ENCODE data around the gene OR56B1.

Gene OR56B1

GRCh38 chr11:5713695-5714094 lies 22.6 kb upstream of the OR56B1 start:
- no peak for TF ChIP-seq GATA2 (IDR thresholded peaks at IDR 0.05; ENCODE audit: low read depth, low read length)

DNA sequence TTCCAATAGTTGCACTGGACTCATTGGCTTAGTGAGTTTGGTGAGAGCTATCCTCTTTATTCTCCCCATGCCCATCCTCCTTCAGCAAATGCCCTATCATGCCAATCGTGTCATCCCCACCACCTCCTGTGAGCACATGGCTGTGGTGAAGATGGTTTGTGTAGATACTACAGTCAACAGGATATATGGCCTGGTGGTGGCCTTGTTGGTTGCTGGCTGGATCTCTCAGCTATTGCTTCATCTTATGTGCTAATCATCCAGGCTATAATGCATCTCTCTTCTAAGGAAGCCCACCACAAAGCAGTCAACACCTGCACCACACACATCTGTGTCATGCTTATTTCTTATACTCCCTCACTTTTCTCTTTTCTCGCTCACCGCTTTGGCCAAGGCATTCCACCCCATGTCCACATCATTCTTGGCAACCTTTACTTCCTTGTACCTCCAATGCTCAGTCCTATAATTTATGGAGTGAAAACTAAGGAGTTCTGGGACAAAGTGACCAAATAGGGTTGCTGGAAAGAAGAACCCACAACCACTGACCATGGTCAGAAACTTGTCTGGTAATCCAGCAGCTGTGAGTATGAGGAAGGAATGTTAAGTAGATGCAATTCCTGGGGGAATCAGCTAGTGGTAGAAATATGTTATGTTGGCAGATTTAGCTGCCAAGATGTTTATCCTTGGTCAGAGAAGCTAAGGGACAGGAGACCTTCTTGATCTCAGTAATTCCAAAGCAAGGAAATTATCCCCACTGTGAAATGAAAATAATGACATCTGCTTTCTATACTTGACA lies 16.3 kb upstream of the OR56B1 start:
- TF ChIP-seq GATA3 (IDR thresholded peaks at IDR 0.05; ENCODE audit: low read depth, low read length) (no peak), GATA2 (IDR thresholded peaks at IDR 0.05; ENCODE audit: low read depth, low read length) (no peak)

GRCh38 chr11:5722622-5723021 lies 13.6 kb upstream of the OR56B1 start:
- TF ChIP-seq GATA2 (IDR thresholded peaks at IDR 0.05; ENCODE audit: low read depth, low read length) = no peak
- TF ChIP-seq GATA3 (IDR thresholded peaks at IDR 0.05; ENCODE audit: low read depth, low read length) = no peak

DNA sequence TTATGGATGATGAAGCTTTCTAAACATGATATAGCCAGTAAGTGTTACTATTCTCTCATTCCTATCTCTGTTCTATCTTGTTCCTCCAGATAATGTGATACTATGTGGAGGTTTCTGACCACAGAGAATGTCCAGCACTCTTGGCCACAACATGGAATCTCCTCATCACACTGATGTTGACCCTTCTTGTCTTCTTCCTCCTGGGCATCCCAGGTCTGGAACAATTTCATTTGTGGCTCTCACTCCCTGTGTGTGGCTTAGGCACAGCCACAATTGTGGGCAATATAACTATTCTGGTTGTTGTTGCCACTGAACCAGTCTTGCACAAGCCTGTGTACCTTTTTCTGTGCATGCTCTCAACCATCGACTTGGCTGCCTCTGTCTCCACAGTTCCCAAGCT lies 9.9 kb upstream of the OR56B1 start:
- TF ChIP-seq GATA3 (IDR thresholded peaks at IDR 0.05; ENCODE audit: low read depth, low read length) (no peak), GATA2 (IDR thresholded peaks at IDR 0.05; ENCODE audit: low read depth, low read length) (no peak)

GRCh38 chr11:5727691-5728090 lies 8.6 kb upstream of the OR56B1 start:
- no peak for TF ChIP-seq GATA3 (IDR thresholded peaks at IDR 0.05; ENCODE audit: low read depth, low read length)
- no peak for TF ChIP-seq GATA2 (IDR thresholded peaks at IDR 0.05; ENCODE audit: low read depth, low read length)

DNA sequence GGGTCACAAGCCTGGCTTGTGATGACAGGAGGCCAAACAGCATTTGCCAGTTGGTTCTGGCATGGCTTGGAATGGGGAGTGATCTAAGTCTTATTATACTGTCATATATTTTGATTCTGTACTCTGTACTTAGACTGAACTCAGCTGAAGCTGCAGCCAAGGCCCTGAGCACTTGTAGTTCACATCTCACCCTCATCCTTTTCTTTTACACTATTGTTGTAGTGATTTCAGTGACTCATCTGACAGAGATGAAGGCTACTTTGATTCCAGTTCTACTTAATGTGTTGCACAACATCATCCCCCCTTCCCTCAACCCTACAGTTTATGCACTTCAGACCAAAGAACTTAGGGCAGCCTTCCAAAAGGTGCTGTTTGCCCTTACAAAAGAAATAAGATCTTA lies 843 bp downstream of the OR56B1 start:
- TF ChIP-seq GATA2 (IDR thresholded peaks at IDR 0.05; ENCODE audit: low read depth, low read length) (no peak), GATA3 (IDR thresholded peaks at IDR 0.05; ENCODE audit: low read depth, low read length) (no peak)

DNA sequence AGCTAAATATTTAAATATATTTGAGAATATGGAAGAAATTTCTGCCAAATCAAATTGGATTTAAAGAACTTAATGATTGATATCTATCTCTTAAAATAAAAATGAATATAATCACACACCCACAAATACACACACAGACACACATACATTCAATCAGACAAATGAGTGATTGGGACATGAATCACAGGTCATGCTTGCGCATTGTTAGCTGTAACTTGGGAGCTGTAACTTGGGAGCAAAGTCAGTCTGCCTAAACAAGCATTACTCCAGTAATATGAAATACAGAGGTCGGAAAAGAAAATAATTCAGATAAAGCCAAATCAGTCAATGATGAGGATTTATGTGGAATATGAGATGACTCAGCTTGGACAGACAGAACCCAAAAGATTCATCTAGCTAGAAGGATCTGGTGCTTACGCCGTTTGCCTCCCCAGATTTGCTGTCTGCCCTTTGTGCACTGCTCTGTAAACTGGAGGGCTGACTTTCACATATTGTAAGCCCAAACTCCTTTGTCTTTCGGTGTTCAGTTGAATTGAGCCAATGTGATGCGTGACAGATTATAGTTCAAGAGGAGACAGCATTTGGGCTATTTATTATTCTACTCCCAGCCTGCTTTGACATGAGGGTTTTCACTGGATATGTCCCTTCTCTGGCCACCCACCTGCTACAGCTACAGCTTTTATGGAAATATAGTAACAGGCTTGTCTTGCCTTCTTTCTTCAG lies 1.6 kb downstream of the OR56B1 start:
- TF ChIP-seq GATA2 (IDR thresholded peaks at IDR 0.05; ENCODE audit: low read depth, low read length) (no peak), GATA3 (IDR thresholded peaks at IDR 0.05; ENCODE audit: low read depth, low read length) (no peak)

DNA sequence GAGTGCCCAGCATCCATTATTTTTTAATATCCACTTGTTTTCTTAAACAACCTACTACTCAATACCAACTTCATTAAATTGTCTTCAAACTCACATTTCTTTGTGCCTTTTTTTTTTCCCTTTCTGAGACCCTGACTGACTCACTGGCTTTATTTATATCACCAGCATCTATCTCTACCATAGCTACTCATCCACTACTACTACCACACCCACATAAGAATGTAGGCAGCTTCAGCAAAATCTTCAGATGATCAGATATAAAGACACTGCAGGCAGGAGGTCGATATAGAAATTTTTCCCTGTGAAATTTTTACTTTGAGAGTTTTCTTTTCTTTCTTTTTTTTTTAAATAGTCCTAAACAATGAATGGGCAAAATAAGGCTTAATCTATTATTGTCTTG lies 2.2 kb downstream of the OR56B1 start:
- TF ChIP-seq GATA2 (IDR thresholded peaks at IDR 0.05; ENCODE audit: low read depth, low read length) = no peak
- TF ChIP-seq GATA3 (IDR thresholded peaks at IDR 0.05; ENCODE audit: low read depth, low read length) = no peak

GRCh38 chr11:5746614-5747013 lies 10.4 kb downstream of the OR56B1 start:
- TF ChIP-seq GATA3 (IDR thresholded peaks at IDR 0.05; ENCODE audit: low read depth, low read length) (no peak), GATA2 (IDR thresholded peaks at IDR 0.05; ENCODE audit: low read depth, low read length) (no peak)

DNA sequence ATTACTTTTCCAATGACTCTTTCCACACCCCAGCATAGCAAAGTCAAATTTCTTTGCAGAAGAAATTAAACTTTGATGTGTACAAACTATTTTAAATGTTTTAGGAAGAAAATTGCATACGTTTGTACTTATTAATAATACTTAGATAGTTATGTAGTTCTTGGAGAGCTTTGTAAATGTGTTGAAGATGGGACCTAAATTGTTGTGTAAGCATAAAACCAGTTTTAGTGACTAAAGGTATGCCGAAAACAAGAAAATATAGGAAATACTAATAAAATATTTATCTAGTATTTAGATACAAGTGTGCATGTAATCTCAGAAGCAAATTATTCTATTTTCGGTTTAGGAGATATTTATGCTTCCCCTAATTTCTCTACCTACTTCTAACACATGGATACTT lies 13.6 kb downstream of the OR56B1 start:
- TF ChIP-seq GATA2 (IDR thresholded peaks at IDR 0.05; ENCODE audit: low read depth, low read length) (no peak), GATA3 (IDR thresholded peaks at IDR 0.05; ENCODE audit: low read depth, low read length) (no peak)

GRCh38 chr11:5753943-5754342 lies 17.7 kb downstream of the OR56B1 start, which contains the start of gene OR52N4:
TSS of gene OR52N4 (plus strand) at chr11:5754243. CDS start at chr11:5754741, 498 bp downstream.
- TF ChIP-seq GATA2 (IDR thresholded peaks at IDR 0.05; ENCODE audit: low read depth, low read length) (no peak), GATA3 (IDR thresholded peaks at IDR 0.05; ENCODE audit: low read depth, low read length) (no peak)

- TF ChIP-seq GATA3 (IDR thresholded peaks at IDR 0.05; ENCODE audit: low read depth, low read length) (no peak), GATA2 (IDR thresholded peaks at IDR 0.05; ENCODE audit: low read depth, low read length) (no peak)
Observed at GRCh38 chr11:5767056-5767455, 30.8 kb downstream of the OR56B1 start.

DNA sequence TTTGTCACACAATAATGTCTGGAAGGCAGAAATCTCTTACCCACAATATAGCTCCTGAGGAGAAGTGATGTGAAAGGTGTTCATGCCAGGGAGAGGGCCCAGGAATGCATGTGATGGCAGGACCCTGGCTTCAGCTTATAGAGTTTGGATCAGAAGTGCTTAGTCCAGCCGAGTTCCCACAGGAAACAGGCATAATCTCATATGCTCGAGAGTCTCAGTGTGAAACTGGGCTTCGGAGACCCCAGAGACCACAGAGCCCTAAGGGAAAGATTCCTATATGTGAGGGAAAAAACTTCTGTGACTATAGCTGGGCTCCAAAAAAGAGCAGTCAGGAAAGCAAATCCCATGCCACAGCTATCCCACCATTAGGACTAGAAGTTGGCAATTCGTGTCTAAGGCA lies 47.0 kb downstream of the OR56B1 start, which contains the start of gene OR52N5:
TSS of gene OR52N5 (minus strand) at position 101 of the 400 bp plus-strand sequence. CDS start 4,721 bp downstream, outside the sequence.
- TF ChIP-seq GATA2 (IDR thresholded peaks at IDR 0.05; ENCODE audit: low read depth, low read length) = no peak
- TF ChIP-seq GATA3 (IDR thresholded peaks at IDR 0.05; ENCODE audit: low read depth, low read length) = no peak
